HPDE6-E6E7 (cell line): ENCODE data around the gene MYH11.
"Not testable (repeated sequence)": the region's sequence is repeated elsewhere in the genome, so short reads cannot be mapped to it uniquely, and the experiment has no call there.

Source experiments
- DNase-seq: peaks from one replicate; pipeline ENCODE4 v3.0.0; 2011; ENCODE audit warnings: missing footprints; ENCODE audit errors: extremely low spot score

MYH11 gene

GRCh38 chr16:15716694-15717447, 140.0 kb downstream of the MYH11 start:
- no peak for DNase-seq

- DNase-seq, result no peak
Measured at GRCh38 chr16:15715221-15715620, 141.6 kb downstream of the MYH11 start.

GRCh38 chr16:15714393-15715172, 142.2 kb downstream of the MYH11 start:
- no peak for DNase-seq

GRCh38 chr16:15708997-15709396, 147.8 kb downstream of the MYH11 start:
- DNase-seq, result no peak

- DNase-seq, result no peak
Measured at GRCh38 chr16:15708096-15708495, 148.7 kb downstream of the MYH11 start.

- no peak for DNase-seq
Measured at GRCh38 chr16:15707332-15707731, 149.5 kb downstream of the MYH11 start.

- DNase-seq, result no peak
Measured at GRCh38 chr16:15705064-15705565, 151.7 kb downstream of the MYH11 start.

- peak; percentile 36 for DNase-seq
Measured at GRCh38 chr16:15704545-15704987, 152.3 kb downstream of the MYH11 start.

GRCh38 chr16:15703029-15703736, 153.6 kb downstream of the MYH11 start:
- no peak for DNase-seq

GRCh38 chr16:15701975-15702970, 154.6 kb downstream of the MYH11 start:
- no peak for DNase-seq

GRCh38 chr16:15701367-15701766, 155.5 kb downstream of the MYH11 start:
- DNase-seq, result no peak

GRCh38 chr16:15699819-15700218, 157.0 kb downstream of the MYH11 start:
- no peak for DNase-seq

GRCh38 chr16:15694499-15694898, 162.3 kb downstream of the MYH11 start:
- DNase-seq, result no peak

GRCh38 chr16:15692508-15692907, 164.3 kb downstream of the MYH11 start:
- not testable (repeated sequence) for DNase-seq

- no peak for DNase-seq
Measured at GRCh38 chr16:15691046-15691445, 165.8 kb downstream of the MYH11 start.

- no peak for DNase-seq
Measured at GRCh38 chr16:15690296-15690695, 166.5 kb downstream of the MYH11 start.

- DNase-seq, result no peak
Measured at GRCh38 chr16:15689290-15689689, 167.5 kb downstream of the MYH11 start.

GRCh38 chr16:15686287-15686686, 170.5 kb downstream of the MYH11 start:
- no peak for DNase-seq

GRCh38 chr16:15682105-15682570, 174.7 kb downstream of the MYH11 start:
- DNase-seq, result peak; percentile 40

GRCh38 chr16:15677447-15677846, 179.4 kb downstream of the MYH11 start:
- DNase-seq, result no peak

GRCh38 chr16:15676506-15676905, 180.3 kb downstream of the MYH11 start:
- DNase-seq, result no peak
